ENCODE data around the gene MAGEA8.
A peak's percentile ranks its signal among the peaks of the same experiment; 100 is the strongest.
"Not testable (repeated sequence)": the region's sequence is repeated elsewhere in the genome, so short reads cannot be mapped to it uniquely, and the experiment has no call there.

MAGEA8 gene

DNA sequence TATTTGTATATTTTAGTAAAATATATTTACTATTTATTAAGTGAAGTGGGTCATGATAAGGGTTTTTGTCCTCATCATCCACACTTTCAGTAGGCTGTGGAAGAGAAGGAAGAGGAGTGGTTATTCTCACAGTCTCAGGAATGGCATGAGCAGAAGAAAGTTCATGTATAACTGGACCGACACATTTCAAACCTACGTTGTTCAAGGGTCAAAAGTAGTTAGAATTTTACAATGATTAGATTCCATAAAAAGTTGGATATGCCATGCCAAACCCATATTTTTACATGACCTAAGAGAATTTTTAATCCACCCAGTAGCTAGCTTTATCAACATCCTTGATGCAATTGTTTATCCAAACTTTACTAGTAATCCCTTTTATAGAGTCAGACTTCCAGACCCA lies 15.6 kb upstream of the MAGEA8 start:
- CTCF ChIA-PET: no interaction called here
- POLR2A ChIA-PET: no interaction called here
- no peak for DNase-seq (ENCODE audit: extremely low spot score)
- TF ChIP-seq, protein P1, sequence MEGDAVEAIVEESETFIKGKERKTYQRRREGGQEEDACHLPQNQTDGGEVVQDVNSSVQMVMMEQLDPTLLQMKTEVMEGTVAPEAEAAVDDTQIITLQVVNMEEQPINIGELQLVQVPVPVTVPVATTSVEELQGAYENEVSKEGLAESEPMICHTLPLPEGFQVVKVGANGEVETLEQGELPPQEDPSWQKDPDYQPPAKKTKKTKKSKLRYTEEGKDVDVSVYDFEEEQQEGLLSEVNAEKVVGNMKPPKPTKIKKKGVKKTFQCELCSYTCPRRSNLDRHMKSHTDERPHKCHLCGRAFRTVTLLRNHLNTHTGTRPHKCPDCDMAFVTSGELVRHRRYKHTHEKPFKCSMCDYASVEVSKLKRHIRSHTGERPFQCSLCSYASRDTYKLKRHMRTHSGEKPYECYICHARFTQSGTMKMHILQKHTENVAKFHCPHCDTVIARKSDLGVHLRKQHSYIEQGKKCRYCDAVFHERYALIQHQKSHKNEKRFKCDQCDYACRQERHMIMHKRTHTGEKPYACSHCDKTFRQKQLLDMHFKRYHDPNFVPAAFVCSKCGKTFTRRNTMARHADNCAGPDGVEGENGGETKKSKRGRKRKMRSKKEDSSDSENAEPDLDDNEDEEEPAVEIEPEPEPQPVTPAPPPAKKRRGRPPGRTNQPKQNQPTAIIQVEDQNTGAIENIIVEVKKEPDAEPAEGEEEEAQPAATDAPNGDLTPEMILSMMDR (IDR thresholded peaks at IDR 0.05; ENCODE audit: control extremely low read depth, extremely low read depth, low read depth, missing control alignments): no peak

DNA sequence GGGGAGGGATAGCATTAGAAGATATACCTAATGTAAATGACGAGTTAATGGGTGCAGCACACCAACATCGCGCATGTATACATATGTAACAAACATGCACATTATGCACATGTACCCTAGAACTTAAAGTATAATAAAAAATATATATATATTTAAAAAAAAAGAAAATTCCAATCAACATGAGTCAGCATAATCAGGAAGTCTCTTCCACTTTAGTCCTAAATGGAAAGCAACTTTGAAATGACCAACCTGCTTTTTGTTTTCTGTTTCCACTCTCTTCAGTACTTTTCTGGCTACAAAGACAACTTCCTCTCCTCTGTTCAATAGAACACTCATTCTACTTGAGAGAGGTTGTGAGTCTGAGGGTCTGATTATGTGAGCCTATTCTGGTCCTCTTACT lies 13.5 kb upstream of the MAGEA8 start:
- CTCF ChIA-PET: no interaction called here

DNA sequence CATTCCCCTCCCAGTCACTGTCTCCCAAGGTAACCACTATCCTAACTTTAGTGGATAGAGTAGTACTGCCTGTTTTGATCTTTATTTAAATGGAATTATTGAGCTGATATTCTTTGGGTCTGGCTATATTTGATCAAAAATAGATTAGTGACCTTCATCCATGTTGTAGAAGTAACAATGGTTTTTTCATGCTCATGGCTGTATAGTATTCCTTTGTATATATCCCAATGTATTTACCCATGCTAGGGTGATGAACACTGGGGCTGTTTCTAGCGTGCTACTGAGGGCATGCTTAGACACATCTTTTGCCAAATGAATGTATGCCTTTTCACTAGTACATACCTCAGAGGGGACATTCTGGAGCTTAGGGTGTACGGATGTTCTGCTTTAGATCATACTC lies 10.1 kb upstream of the MAGEA8 start:
- ChIA-PET POLR2A (no interaction called here), CTCF (interaction anchor here (1.0 to 1.8 kb wide), 2 partner anchors 26 to 67 kb away, joined by 3 to 6 read pairs; partner anchors contain the start of gene EOLA2)
- TF ChIP-seq, protein P1 (IDR thresholded peaks at IDR 0.05; ENCODE audit: control extremely low read depth, extremely low read depth, low read depth, missing control alignments): no peak
- no peak for DNase-seq (ENCODE audit: extremely low spot score)

More for the DNA sequence above, 13.5 kb upstream of the MAGEA8 start:
- TF ChIP-seq, protein P1 (IDR thresholded peaks at IDR 0.05; ENCODE audit: control extremely low read depth, extremely low read depth, low read depth, missing control alignments): no peak
- DNase-seq (ENCODE audit: extremely low spot score): no peak
- POLR2A ChIA-PET: no interaction called here

DNA sequence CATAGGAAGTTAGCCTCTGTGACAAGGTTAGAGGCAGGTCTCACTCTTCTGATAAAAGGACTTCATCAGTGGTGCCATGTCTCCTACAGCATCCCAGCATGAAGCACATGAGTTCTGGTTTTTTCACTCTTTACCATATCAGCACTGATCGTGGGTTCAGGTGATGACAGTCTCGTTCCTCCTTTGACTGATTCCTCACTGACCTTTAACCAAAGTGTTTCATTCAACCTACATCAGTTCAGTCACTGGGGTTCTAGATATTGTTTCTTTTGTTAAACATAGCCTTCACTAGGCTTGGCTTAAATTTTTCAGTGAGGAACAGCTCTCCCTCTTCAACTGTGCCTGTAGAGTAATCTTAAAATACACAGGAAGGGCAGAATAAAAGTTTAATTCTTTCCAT lies 9.6 kb upstream of the MAGEA8 start:
- DNase-seq (ENCODE audit: extremely low spot score): no peak
- TF ChIP-seq, protein P1 (IDR thresholded peaks at IDR 0.05; ENCODE audit: control extremely low read depth, extremely low read depth, low read depth, missing control alignments): no peak
- CTCF ChIA-PET: interaction anchor here (1.0 to 1.8 kb wide), 5 partner anchors 9 to 66 kb away, joined by 3 to 6 read pairs (median 4); partner anchors contain the start of gene EOLA2
- POLR2A ChIA-PET: no interaction called here

DNA sequence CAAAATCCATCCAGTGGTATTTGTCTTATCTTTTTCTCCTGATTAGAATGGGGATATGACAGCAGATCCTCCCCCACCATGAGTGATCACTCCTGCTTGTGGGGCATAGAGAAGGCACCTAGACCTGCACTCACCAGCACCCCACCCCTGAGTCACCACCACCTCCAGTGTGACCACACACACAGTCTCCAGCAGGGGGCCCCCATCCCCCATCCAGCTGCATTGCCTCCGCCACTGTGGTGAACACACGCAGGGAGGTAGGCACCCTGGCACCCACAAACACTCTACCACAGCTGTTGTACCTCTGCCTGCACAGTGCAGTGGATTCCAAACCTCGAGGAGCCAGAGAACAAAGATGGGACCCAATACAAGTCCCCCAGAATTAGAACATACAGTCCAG lies 9.0 kb upstream of the MAGEA8 start:
- peak; percentile 56 for DNase-seq (ENCODE audit: extremely low spot score)
- CTCF ChIA-PET: interaction anchor here (1.0 to 1.8 kb wide), 7 partner anchors 9 to 66 kb away, joined by 3 to 7 read pairs (median 4); partner anchors contain the start of gene EOLA2
- POLR2A ChIA-PET: no interaction called here
- TF ChIP-seq, protein P1 (IDR thresholded peaks at IDR 0.05; ENCODE audit: control extremely low read depth, extremely low read depth, low read depth, missing control alignments): peak; percentile 40

DNA sequence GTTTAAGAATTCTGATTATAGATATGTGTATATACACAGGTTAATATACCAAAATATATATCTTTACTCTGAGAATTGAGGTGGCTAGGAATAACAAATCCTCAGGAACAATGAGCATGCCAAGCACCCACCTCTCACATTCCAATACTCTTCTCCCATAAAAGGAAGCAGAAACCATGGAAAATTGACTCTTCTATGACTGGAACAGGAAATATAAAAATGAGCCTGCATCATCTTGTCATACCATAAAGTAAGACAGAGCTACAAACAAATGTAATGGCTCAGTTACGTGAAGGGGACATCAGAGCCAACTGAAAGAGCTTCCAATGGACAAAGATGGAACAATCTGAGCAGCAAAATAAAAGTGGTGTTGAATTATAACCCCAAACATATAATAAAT lies 3.8 kb upstream of the MAGEA8 start:
- ChIA-PET POLR2A (no interaction called here), CTCF (no interaction called here)
- TF ChIP-seq, protein P1 (IDR thresholded peaks at IDR 0.05; ENCODE audit: control extremely low read depth, extremely low read depth, low read depth, missing control alignments): no peak
- no peak for DNase-seq (ENCODE audit: extremely low spot score)

DNA sequence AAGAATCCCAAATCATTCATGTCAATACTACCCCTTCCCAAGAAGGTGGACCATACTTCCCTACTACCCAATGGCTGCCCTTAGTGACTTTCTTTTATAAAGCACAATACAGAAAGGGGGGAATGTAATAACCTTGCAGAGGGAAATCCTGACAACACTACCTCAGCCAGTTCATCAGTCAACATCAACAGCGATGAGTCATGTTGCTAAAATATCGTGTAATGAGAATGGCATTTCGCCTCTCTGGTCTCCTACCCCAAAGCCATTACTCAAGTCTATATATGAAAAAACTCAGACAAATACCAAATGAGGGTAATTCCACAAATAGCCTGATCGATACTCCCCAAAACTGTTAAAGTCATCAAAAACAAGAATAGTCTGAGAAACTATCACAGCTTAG lies 3.3 kb upstream of the MAGEA8 start:
- ChIA-PET CTCF (no interaction called here), POLR2A (no interaction called here)
- DNase-seq (ENCODE audit: extremely low spot score): no peak
- TF ChIP-seq, protein P1 (IDR thresholded peaks at IDR 0.05; ENCODE audit: control extremely low read depth, extremely low read depth, low read depth, missing control alignments): no peak

DNA sequence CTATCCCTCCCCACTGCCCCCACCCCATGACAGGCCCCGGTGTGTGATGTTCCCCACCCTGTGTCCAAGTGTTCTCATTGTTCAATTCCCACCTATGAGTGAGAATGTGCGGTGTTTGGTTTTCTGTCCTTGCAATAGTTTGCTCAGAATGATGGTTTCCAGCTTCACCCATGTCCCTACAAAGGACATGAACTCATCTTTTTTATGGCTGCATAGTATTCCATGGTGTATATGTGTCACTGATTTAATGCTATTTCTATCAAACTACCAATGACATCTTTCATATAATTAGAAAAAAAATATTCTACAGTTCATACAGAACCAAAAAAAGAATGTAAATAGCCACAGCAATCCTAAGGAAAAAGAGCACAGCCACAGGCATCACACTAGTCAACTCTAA lies 9.8 kb downstream of the MAGEA8 start:
- DNase-seq (ENCODE audit: extremely low spot score); CTCF ChIA-PET; POLR2A ChIA-PET: not testable (repeated sequence)
